ENCODE results near the gene PRDM16. TPM values are rescaled to one million over a fixed set of nuclear protein-coding genes. Genes with fewer than 3 reads are reported as not detected.
A peak's percentile ranks its signal among the peaks of the same experiment; 100 is the strongest.

PRDM16 gene
- total RNA-seq, 4 donors from 2014 or later, result 5.9 to 41.7 (median 11.2) TPM

DNA sequence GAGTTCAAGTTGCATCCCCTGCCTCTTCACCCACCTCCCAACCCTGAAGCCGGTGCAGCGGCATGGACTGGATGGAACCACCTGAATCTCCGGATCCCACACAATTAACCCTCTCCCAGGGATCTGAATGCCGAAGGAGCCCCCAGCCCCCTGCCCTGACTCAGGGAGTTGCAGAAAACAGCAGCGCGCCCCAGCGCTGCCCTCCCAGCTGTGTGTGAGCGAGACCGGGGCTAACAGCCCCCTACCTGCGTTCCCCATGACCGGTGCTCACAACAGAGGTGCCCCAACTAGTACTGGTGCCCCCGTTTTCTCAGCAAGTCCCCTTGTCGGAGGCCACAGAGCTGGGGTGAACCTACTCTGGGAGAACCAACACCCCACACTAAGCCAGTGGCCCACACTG is 136.8 kb downstream of the PRDM16 start:
- no peak for DNase-seq (ENCODE audit: low spot score in 2 of 2)
- Histone ChIP-seq H3K9me3 (no peaks in the 10 kb centered on the region), H3K4me1 (peaks cover 0 to 52% (median 19%) of the 10 kb centered on the region in 4 donors), H3K27me3 (peaks cover 0 to 16% of the 10 kb centered on the region in 2 donors), H3K4me3 (no peak overlapping the region), H3K27ac (peak overlapping the region in 3 of 4 donors; percentile 27 to 85 (median 74)), H3K36me3 (no peaks in the 10 kb centered on the region)
- no peak for TF ChIP-seq EP300 (IDR thresholded peaks at IDR 0.05)
- TF ChIP-seq, protein P1, sequence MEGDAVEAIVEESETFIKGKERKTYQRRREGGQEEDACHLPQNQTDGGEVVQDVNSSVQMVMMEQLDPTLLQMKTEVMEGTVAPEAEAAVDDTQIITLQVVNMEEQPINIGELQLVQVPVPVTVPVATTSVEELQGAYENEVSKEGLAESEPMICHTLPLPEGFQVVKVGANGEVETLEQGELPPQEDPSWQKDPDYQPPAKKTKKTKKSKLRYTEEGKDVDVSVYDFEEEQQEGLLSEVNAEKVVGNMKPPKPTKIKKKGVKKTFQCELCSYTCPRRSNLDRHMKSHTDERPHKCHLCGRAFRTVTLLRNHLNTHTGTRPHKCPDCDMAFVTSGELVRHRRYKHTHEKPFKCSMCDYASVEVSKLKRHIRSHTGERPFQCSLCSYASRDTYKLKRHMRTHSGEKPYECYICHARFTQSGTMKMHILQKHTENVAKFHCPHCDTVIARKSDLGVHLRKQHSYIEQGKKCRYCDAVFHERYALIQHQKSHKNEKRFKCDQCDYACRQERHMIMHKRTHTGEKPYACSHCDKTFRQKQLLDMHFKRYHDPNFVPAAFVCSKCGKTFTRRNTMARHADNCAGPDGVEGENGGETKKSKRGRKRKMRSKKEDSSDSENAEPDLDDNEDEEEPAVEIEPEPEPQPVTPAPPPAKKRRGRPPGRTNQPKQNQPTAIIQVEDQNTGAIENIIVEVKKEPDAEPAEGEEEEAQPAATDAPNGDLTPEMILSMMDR (IDR thresholded peaks at IDR 0.05), result no peak
- no peak for TF ChIP-seq POLR2A (IDR thresholded peaks at IDR 0.05)
- 74 to 83% methylated on average over 5 to 13 of the region's 13 CpGs for WGBS, 2 donors

DNA sequence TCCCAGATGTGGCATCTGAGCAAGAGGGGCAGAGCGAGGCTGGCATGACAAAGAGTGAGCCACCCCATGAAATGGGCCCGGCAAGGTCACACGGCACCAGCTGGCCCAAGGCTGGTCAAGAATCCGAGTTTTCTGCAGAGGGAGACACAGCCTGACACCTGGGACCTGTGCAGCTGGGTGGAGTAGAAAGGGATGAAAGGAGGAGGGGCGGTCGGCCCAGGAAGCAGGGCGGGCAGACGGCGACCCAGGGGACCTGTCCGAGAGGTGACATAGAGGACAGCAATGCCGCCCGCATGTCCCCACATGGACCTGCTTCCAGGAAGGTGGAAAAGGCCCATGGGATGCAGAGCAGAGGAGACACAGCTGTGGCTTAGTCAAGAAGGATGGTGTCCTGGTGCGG is 137.7 kb downstream of the PRDM16 start:
- 74 to 83% methylated on average over 13 of the region's 13 CpGs for WGBS, 2 donors

DNA sequence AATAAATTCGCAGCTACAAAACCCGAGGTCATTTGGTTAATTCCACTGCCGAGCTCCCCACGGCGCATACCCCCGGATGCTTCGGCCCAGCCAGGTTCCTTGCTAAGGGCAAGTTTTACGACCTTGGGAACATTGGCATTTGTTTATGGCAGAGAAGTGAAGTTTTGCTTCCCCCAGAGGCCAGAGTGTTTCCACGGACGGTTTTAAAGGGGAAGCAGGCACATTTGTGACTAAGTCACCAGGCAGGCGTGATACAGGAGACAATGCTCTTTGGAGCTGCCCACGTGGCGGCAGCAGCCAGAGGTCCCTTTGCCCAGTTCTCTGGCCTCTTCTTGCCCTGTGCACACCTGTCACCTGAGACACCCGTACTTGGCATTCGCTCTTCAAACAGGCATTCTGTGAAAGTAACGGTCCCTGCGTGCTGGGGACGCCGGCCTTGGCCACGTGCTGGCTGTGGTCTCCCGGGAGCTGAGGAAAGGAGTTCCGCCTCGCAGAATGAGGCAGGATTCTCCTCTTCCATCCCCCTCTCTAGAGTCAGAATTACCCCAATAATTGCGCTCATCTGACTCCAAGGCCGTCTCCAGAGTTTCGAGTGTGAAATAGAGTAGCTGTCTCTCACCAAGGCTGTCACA is 138.3 kb downstream of the PRDM16 start:
- no peak overlapping the region for H3K4me3 ChIP-seq
- no peak for TF ChIP-seq POLR2A (IDR thresholded peaks at IDR 0.05)
- TF ChIP-seq, protein P1 (IDR thresholded peaks at IDR 0.05), result peak in 1 of 5 experiments; percentile 14
- H3K36me3 ChIP-seq, result no peaks in the 10 kb centered on the region
- peaks cover 0 to 16% of the 10 kb centered on the region in 2 donors for H3K27me3 ChIP-seq
- peak overlapping the region; percentile 20 to 85 (median 62) for H3K27ac ChIP-seq
- H3K9me3 ChIP-seq, result no peaks in the 10 kb centered on the region
- H3K4me1 ChIP-seq, result peaks cover 0 to 58% (median 19%) of the 10 kb centered on the region in 4 donors
- whole genome bisulfite sequencing, 2 donors, result 20 to 29% methylated on average over 26 of the region's 26 CpGs
- no peak for DNase-seq (ENCODE audit: low spot score in 2 of 2)

More for the DNA sequence above, 137.7 kb downstream of the PRDM16 start:
- Histone ChIP-seq H3K36me3 (no peaks in the 10 kb centered on the region), H3K4me3 (no peak overlapping the region), H3K9me3 (no peaks in the 10 kb centered on the region), H3K27me3 (peaks cover 0 to 16% of the 10 kb centered on the region in 2 donors), H3K27ac (peak overlapping the region in 3 of 4 donors; percentile 20 to 85 (median 74)), H3K4me1 (peaks cover 0 to 51% (median 19%) of the 10 kb centered on the region in 4 donors)
- TF ChIP-seq EP300 (IDR thresholded peaks at IDR 0.05), result no peak
- TF ChIP-seq, protein P1 (IDR thresholded peaks at IDR 0.05), result no peak
- TF ChIP-seq POLR2A (IDR thresholded peaks at IDR 0.05), result no peak
- no peak for DNase-seq (ENCODE audit: low spot score in 2 of 2)

DNA sequence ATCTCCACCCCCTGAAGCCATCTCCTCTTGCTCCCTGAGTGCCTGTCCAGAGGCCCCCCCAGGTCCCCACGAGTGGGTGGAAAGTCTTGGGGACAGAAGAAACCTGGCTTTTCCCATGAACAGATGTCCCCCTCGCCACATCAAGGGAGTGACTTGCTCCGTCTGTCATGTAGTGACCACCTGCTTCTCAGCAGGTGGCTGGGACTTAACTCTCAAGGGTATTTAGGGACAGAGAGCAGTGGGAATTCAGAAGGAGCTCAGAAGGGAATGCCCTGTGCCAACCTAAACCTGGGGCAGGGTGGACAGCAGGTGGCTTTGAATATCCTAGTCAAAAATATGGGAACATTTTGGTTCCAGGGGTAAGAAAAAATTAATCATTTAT is 139.8 kb downstream of the PRDM16 start:
- TF ChIP-seq EP300 (IDR thresholded peaks at IDR 0.05), result no peak
- peaks cover 0 to 16% of the 10 kb centered on the region in 2 donors for H3K27me3 ChIP-seq

DNA sequence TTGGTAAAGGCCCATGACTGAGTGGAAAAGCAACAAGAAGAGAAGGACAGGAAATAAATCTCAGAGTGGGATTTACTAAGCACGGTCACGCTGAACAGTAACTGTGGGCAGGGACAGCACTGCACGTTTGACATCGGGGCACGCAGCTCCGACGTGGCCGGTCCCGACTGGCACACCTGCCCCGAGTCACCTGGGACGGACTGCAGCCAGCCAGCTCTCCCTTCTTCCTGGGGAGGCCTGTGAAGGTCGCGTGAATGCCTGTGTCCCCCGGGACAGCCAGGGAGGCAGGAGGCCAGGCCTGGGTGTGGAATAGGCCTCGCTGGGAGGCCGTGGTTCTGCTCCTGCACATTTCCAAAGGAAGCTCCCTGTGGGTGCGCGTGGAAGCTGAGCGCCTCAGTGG is 140.2 kb downstream of the PRDM16 start:
- 88% methylated on average over 19 of the region's 19 CpGs for WGBS, 2 donors
- no peak overlapping the region for H3K4me3 ChIP-seq
- no peaks in the 10 kb centered on the region for H3K36me3 ChIP-seq
- H3K27me3 ChIP-seq, result peaks cover 0 to 16% of the 10 kb centered on the region in 2 donors
- H3K4me1 ChIP-seq, result peaks cover 0 to 63% (median 20%) of the 10 kb centered on the region in 4 donors
- TF ChIP-seq EP300 (IDR thresholded peaks at IDR 0.05) (no peak), POLR2A (IDR thresholded peaks at IDR 0.05) (no peak)
- TF ChIP-seq, protein P1 (IDR thresholded peaks at IDR 0.05), result no peak
- H3K27ac ChIP-seq, result no peak overlapping the region
- no peaks in the 10 kb centered on the region for H3K9me3 ChIP-seq
- DNase-seq (ENCODE audit: low spot score in 2 of 2), result no peak

More for the DNA sequence above, 139.8 kb downstream of the PRDM16 start:
- DNase-seq (ENCODE audit: low spot score in 2 of 2), result no peak
- Histone ChIP-seq H3K4me1 (peaks cover 0 to 63% (median 19%) of the 10 kb centered on the region in 4 donors), H3K4me3 (no peak overlapping the region), H3K27ac (peak overlapping the region in 2 of 4 donors; percentile 74 to 85), H3K9me3 (no peaks in the 10 kb centered on the region), H3K36me3 (no peaks in the 10 kb centered on the region)
- 81 to 87% methylated on average over 3 of the region's 3 CpGs for WGBS, 2 donors
